Measurements from ENCODE around the gene SCPEP1.

SCPEP1 gene

GRCh38 chr17:56982312-56982711 lies 4.4 kb downstream of the SCPEP1 start:
- Histone ChIP-seq H3K79me2 (ENCODE audit: insufficient read depth, low read length) (no peaks in the 10 kb centered on the region), H3K4me2 (ENCODE audit: low read depth, low read length, poor library complexity, severe bottlenecking) (no peak overlapping the region), H3K27ac (ENCODE audit: low read depth, low read length) (no peak overlapping the region), H3K9ac (ENCODE audit: low read length) (no peak overlapping the region), H3K4me3 (ENCODE audit: insufficient read depth, low read length, poor library complexity, severe bottlenecking) (no peak overlapping the region), H3K9me2 (replicated peaks; ENCODE audit: insufficient read depth, low read length) (no peaks in the 10 kb centered on the region), H3F3A (ENCODE audit: insufficient read depth) (peaks cover 6% of the 10 kb centered on the region; the same call in 1 of the 2 replicates), H3K36me3 (ENCODE audit: low read length) (no peaks in the 10 kb centered on the region), H3K9me3 (ENCODE audit: insufficient read depth, low read length) (no peaks in the 10 kb centered on the region), H4K20me1 (ENCODE audit: low read depth, low read length) (no peaks in the 10 kb centered on the region), H3K27me3 (ENCODE audit: low read length) (no peaks in the 10 kb centered on the region), H2AFZ (ENCODE audit: low read depth, low read length, severe bottlenecking) (no peak overlapping the region)
- TF ChIP-seq EZH2phosphoT487 (conservative IDR thresholded peaks at IDR 0.05; ENCODE audit: low read length) (no peak), CTCF (IDR thresholded peaks at IDR 0.05; ENCODE audit: insufficient read depth, low read length, poor library complexity, severe bottlenecking) (no peak)

- Histone ChIP-seq H2AFZ (ENCODE audit: low read depth, low read length, severe bottlenecking) (no peak overlapping the region), H3K79me2 (ENCODE audit: insufficient read depth, low read length) (no peaks in the 10 kb centered on the region), H3K27ac (ENCODE audit: low read depth, low read length) (no peak overlapping the region), H3K27me3 (ENCODE audit: low read length) (no peaks in the 10 kb centered on the region), H3K4me3 (ENCODE audit: insufficient read depth, low read length, poor library complexity, severe bottlenecking) (no peak overlapping the region), H3K4me2 (ENCODE audit: low read depth, low read length, poor library complexity, severe bottlenecking) (no peak overlapping the region), H3K36me3 (ENCODE audit: low read length) (0 out of 2 replicates have a peak, but pooled peaks cover 5% of the 10 kb centered on the region), H3F3A (ENCODE audit: insufficient read depth) (peaks cover 5% of the 10 kb centered on the region; the same call in 1 of the 2 replicates), H3K9ac (ENCODE audit: low read length) (no peak overlapping the region), H4K20me1 (ENCODE audit: low read depth, low read length) (no peaks in the 10 kb centered on the region), H3K9me2 (replicated peaks; ENCODE audit: insufficient read depth, low read length) (no peaks in the 10 kb centered on the region), H3K9me3 (ENCODE audit: insufficient read depth, low read length) (no peaks in the 10 kb centered on the region)
- TF ChIP-seq CTCF (IDR thresholded peaks at IDR 0.05; ENCODE audit: insufficient read depth, low read length, poor library complexity, severe bottlenecking) (no peak), EZH2phosphoT487 (conservative IDR thresholded peaks at IDR 0.05; ENCODE audit: low read length) (no peak)
These were observed 5.4 kb downstream of the SCPEP1 start for GRCh38 chr17:56983366-56983765.

- no peak overlapping the region for H2AFZ ChIP-seq (ENCODE audit: low read depth, low read length, severe bottlenecking)
- no peak overlapping the region for H3K9ac ChIP-seq (ENCODE audit: low read length)
- H3K9me3 ChIP-seq (ENCODE audit: insufficient read depth, low read length): no peaks in the 10 kb centered on the region
- H3K27me3 ChIP-seq (ENCODE audit: low read length): no peaks in the 10 kb centered on the region
- H3K36me3 ChIP-seq (ENCODE audit: low read length): 0 out of 2 replicates have a peak, but pooled peaks cover 6% of the 10 kb centered on the region
- H3K9me2 ChIP-seq (replicated peaks; ENCODE audit: insufficient read depth, low read length): no peaks in the 10 kb centered on the region
- no peaks in the 10 kb centered on the region for H3F3A ChIP-seq (ENCODE audit: insufficient read depth)
- H3K27ac ChIP-seq (ENCODE audit: low read depth, low read length): no peak overlapping the region
- H3K4me3 ChIP-seq (ENCODE audit: insufficient read depth, low read length, poor library complexity, severe bottlenecking): no peak overlapping the region
- no peak for TF ChIP-seq CTCF (IDR thresholded peaks at IDR 0.05; ENCODE audit: insufficient read depth, low read length, poor library complexity, severe bottlenecking)
- TF ChIP-seq EZH2phosphoT487 (conservative IDR thresholded peaks at IDR 0.05; ENCODE audit: low read length): no peak
- H3K79me2 ChIP-seq (ENCODE audit: insufficient read depth, low read length): no peaks in the 10 kb centered on the region
- no peaks in the 10 kb centered on the region for H4K20me1 ChIP-seq (ENCODE audit: low read depth, low read length)
- no peak overlapping the region for H3K4me2 ChIP-seq (ENCODE audit: low read depth, low read length, poor library complexity, severe bottlenecking)
These were observed 7.6 kb downstream of the SCPEP1 start for GRCh38 chr17:56985371-56986162.

Measured in SU-DHL-6 (cell line).